Stomach (tissue), 4 donors: Measurements from ENCODE around the gene CA5A.

ENCODE experiments used
- CTCF ChIP-seq, 7 experiments: fragments of 450-650 bp in 4 of 7; fragments of 200-600 bp in 3 of 7; sonication (generic) in 3 of 7; IDR thresholded peaks; one replicate each; pipeline ENCODE4 v1.5.1; 2016 to 2019; ENCODE audit warnings: antibody characterized with exemption in 7 of 7, control low read depth in 2 of 7, mild to moderate bottlenecking in 1 of 7
- EP300 ChIP-seq: sonication (generic); formaldehyde crosslinking; IDR thresholded peaks from one replicate; pipeline ENCODE4 v1.6.1; 2017; ENCODE audit warnings: antibody characterized with exemption
- POLR2A ChIP-seq, 4 donors: fragments of 450-650 bp; IDR thresholded peaks; one replicate each; pipeline ENCODE4 v1.6.1; 2016; ENCODE audit warnings: antibody characterized with exemption in 4 of 4, control low read depth in 2 of 4, mild to moderate bottlenecking in 1 of 4, moderate library complexity in 1 of 4

- no peak for TF ChIP-seq POLR2A (IDR thresholded peaks at IDR 0.05)
- TF ChIP-seq CTCF (IDR thresholded peaks at IDR 0.05): no peak
- no peak for TF ChIP-seq EP300
Observed at GRCh38 chr16:87897521-87898505, 38.5 kb downstream of the CA5A start.
